ENCODE data around the gene EPHA10.
"Not testable (repeated sequence)": the region's sequence is repeated elsewhere in the genome, so short reads cannot be mapped to it uniquely, and the experiment has no call there.

EPHA10 gene

DNA sequence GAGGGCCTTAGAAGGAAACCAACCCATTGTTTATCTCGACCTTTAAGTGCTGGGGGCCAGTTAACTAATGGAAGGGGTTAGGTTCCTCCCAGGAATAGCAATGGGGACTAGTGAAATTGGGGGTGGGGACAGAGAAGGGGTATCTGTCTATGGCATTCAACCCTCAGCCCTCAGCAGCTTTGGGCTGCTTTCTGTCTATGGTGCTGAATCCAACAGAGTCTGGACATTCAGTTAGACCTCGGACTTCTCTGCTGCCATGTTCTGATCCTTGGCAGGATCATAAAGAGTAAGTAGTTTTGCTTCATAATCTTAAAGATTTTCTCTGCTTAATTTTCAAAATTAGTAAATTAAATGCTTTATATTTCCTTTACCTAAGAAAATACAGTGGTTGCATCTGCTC lies 2.6 kb upstream of the EPHA10 start:
- DNase-seq (ENCODE audit: low read depth) = no peak

GRCh38 chr1:37765916-37766664 lies 1.2 kb upstream of the EPHA10 start:
- DNase-seq (ENCODE audit: low read depth) = no peak

GRCh38 chr1:37764414-37764825 lies 500 bp downstream of the EPHA10 start:
- no peak for DNase-seq (ENCODE audit: low read depth)

DNA sequence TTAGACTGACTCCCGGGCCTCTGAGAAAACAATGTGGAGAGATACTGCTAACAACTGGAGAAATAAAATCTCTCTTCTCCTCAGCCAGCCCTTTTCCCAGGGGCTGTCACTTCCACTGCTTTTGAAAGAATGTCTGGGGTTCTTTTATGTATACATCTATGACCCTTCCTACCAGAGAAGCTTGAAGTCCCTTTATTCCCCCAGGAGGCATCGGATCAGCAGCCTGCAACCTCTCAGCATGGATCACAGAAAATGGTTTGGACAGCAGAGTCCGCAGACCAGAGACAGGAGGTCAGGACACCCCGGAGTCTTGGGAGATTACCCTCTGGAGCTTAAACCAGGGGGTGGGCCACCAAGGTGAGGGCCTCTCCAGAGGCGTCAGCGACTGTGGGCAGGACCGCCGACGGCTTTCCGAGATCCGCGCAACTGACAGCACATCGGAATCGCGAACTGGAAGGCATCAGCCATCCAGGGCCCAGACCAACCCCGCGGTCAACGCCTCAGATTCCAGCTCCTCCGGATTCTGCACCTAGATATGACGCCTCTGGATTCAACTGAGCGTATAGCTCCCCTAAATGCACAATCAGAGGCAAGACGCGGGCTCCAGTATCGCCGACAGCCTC lies 1.0 kb downstream of the EPHA10 start:
- DNase-seq (ENCODE audit: low read depth) = no peak

DNA sequence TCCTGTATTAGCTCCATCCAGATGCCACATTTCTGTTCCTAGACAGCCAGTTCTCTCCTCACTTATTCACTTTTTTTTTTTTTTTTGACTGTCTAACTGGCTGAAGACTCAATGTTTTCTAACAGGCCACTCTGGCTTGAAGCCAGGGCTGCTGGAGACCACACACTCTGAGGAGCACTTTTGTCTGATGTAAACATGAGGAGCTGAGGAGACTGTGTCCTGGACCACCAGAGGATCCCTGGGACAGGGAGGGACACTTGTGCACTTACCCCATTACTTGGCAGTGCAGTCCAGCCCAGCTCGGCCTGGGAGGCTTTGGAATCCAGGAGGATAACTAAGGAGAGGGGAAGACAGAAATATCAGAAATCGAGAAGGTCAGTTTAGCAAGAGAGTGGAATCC lies 2.4 kb downstream of the EPHA10 start:
- no peak for DNase-seq (ENCODE audit: low read depth)

- DNase-seq (ENCODE audit: low read depth) = no peak
Measured at GRCh38 chr1:37761416-37762095, 3.4 kb downstream of the EPHA10 start.

GRCh38 chr1:37759451-37759850 lies 5.5 kb downstream of the EPHA10 start:
- no peak for DNase-seq (ENCODE audit: low read depth)

DNA sequence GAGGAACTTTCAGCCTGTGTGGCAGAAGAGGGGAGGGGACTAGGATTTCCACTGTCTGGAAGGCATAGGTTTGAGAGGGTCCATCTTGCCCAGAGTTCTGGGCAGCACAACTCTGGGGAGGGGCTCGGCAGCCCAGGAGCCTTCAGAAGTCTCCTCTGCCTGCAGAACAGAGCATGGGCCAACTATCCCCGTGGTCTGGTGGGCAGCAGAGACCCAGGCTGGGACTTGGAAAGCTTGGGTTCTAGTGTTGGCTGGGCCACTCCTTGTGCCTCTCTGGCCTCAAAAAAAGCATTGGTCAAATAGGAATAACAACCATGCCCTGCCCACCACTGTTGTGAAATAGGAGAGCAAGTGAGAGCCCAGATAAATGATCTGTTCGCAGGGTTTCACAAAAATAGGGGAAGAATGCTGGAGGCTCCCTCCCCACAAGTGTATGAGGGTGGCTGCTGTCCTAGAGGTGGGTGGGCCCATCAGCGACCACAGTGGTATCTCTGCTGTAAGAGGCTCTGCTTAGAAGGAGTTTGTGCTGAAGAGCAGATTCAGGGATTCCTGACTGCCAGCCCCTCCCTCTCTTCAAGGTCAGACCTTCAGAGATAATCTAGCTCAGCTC lies 8.9 kb downstream of the EPHA10 start:
- DNase-seq (ENCODE audit: low read depth) = no peak

DNA sequence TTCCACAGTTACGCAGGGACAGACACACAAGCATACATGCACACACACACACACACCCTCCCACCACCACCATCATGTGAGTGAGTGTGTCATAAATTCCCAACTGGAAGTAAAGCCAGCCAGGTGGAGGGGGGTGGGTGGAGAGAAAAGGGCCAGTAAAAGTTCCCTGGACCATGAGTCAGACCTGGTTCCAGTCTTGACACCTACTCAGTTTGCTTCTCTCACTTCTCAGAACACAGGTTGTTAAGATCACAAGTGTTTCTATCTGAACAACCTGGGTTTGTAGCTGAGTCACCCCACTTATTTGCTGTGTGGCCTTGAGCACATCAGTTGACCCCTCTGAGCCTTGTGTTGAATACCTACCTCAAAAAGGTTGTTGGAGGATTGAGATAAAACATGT lies 9.6 kb downstream of the EPHA10 start:
- no peak for DNase-seq (ENCODE audit: low read depth)

GRCh38 chr1:37753473-37754321 lies 11.2 kb downstream of the EPHA10 start:
- no peak for DNase-seq (ENCODE audit: low read depth)

DNA sequence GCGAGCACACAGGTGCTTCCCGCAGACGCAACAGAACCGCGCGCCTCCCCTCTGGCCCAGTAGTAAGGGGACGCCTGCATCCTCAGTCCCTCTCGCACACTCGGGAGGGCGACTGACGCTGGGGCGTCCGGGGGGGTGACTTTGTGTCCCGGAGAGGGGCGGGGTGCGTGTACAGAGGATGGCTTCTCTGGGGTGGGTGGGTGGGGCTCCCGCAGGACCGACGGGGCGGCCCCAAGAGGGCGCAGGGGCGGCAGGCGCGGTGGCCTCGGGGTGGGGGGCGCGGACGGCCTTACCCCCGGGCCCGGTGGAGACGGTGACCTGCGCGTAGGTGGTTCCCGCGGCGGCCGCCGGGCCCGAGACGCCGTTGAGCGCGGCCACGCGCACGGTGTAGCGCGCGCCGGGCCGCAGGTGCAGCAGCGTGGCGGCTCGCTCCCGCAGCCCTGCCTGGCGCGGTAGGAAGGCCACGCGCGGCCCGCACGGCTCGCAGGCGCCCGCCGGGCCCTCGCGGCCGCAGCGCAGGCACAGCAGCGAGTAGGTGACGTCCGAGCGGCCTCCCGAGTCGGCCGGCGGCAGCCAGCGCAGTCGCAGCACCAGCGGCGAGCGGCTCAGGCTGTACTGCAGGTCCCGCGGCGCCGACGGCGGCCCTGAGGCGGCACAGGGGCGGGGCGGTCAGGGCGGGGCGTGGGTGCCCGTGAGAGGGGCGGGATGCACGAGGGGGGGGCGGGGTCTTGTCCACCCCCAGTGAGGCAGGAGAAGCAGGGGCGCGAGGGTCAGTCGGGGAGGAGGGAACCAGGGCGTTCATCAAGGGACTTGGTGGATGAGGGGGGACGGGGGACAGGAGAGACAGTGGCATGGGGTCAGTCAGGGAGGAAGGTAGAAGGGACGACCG lies 12.1 kb downstream of the EPHA10 start:
- DNase-seq (ENCODE audit: low read depth) = no peak

DNA sequence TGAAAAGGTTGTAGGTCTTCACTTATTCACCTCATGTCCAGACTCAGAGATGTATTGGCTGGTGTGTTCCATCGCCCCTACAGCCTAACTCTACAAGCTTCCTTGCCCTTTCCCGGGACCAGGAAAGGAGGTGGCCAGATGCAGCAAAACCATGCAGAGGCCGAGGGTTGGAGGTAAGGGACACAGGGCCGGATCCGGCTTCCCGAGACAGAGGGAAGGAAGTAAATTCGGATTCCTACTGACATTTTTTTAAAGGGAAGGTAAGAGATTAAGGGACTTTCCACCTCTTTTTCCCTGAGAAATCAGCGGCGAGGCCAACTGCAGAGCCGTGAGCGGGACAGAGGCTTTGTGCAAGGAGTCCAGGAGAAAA lies 12.7 kb downstream of the EPHA10 start:
- no peak for DNase-seq (ENCODE audit: low read depth)

- no peak for DNase-seq (ENCODE audit: low read depth)
Measured at GRCh38 chr1:37748565-37748964, 16.4 kb downstream of the EPHA10 start.

DNA sequence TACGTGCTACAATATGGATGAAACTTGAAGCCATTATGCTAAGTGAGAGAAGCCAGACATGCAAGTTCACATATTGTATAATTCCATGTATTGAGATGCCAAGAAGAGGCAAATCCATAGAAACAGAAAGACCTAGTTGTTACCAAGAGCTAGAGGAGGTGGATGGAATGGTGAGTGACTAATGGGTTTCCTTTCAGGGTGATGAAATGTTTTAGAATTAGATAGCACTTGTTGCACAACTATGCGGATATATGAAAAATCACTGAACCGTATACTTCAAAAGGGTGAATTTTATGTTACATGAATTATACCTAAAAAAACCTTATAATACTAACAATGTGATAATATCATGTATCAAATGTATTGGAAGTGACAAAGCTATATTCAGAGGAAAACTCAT lies 18.1 kb downstream of the EPHA10 start:
- no peak for DNase-seq (ENCODE audit: low read depth)

DNA sequence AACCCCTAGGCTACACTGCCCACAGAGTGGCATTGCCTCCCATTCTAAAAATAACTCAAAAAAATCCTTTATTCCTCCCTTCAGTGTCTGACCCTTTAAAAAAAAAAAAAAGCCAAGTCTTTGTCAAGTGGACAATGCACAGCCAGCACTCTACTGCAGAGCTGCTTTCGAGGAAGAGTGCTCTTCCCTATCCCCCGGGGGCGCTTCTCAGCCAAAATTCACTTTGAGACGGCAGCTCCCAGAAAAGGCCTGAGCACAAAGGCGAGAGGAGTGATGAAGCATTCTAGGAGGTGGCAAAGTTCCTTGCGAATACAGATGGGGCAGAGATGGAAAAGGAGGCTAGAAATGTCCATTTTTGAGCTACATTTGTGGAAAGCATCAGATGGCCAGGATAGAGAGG lies 23.3 kb downstream of the EPHA10 start:
- DNase-seq (ENCODE audit: low read depth) = no peak

DNA sequence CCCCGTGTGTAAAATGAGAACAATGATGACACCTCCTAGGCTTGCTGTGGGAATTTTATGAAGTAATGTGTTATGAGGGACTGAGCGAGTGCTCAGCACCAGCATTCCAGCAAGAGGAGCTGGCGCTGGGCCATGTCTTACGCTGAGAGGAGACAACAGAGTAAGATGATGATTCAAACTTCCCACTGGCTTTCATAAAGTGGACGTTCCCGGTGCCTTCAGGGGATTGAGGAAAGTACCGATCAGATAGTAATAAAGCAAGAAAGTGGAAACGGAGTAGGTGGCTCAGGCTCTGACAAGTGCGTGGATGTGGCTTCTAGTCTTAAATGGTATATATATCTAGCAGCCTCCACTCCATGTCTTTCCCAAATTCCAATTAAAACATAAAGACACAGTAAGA lies 23.8 kb downstream of the EPHA10 start:
- no peak for DNase-seq (ENCODE audit: low read depth)

DNA sequence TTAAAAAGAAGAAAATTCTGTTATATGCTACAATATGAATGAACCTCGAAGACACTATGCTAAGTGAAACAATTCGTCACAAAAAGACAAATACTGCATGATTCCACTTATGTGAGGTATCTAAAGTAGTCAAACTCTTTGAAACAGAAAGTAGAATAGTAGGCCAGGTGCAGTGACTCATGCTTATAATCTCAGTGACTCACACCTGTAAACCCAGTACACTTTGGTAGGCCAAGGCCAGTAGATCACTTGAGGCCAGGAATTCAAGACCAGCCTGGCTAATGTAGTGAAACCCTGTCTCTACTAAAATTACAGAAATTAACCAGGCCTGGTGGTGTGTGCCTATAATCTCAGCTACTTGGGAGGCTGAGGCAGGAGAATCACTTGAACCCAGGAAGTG lies 25.7 kb downstream of the EPHA10 start:
- DNase-seq (ENCODE audit: low read depth) = no peak

DNA sequence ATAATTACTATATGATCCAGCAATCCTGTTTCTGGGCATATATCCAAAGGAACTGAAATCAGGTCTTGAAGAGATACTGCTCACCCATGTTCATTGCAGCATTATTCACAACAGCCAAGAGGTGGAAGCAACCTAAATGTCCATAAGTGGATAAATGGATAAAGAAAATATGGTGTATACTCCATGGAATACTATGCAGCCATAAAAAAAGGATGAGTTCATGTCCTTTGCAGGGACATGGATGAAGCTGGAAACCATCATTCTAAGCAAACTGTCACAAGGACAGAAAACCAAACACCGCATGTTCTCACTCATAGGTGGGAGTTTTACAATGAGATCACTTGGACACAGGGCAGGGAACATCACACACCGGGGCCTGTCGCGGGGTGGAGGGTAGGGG lies 26.3 kb downstream of the EPHA10 start:
- DNase-seq (ENCODE audit: low read depth) = not testable (repeated sequence)

- not testable (repeated sequence) for DNase-seq (ENCODE audit: low read depth)
Measured at GRCh38 chr1:37737975-37738374, 26.9 kb downstream of the EPHA10 start.

GRCh38 chr1:37734629-37735591 lies 30.0 kb downstream of the EPHA10 start:
- DNase-seq (ENCODE audit: low read depth) = no peak
